ENCODE measurements around the gene FARSB. TPM values are rescaled to one million over a fixed set of nuclear protein-coding genes. Genes with fewer than 3 reads are reported as not detected.

Gene FARSB
- 10 to 100 TPM; 11.3 to 13.7 TPM for total RNA-seq

- Histone ChIP-seq H3K4me1 (peaks cover 0 to 21% of the 10 kb centered on the region in 2 donors), H3K4me3 (peak within 1 kb of the TSS; percentile 69 to 79), H3K27me3 (no peaks in the 10 kb centered on the region), H3K36me3 (no peaks in the 10 kb centered on the region), H3K27ac (peak within 1 kb of the TSS; percentile 85 to 86), H3K9me3 (no peaks in the 10 kb centered on the region)
- DNase-seq (ENCODE audit: low spot score): peak; percentile 89
- TF ChIP-seq, protein P1, sequence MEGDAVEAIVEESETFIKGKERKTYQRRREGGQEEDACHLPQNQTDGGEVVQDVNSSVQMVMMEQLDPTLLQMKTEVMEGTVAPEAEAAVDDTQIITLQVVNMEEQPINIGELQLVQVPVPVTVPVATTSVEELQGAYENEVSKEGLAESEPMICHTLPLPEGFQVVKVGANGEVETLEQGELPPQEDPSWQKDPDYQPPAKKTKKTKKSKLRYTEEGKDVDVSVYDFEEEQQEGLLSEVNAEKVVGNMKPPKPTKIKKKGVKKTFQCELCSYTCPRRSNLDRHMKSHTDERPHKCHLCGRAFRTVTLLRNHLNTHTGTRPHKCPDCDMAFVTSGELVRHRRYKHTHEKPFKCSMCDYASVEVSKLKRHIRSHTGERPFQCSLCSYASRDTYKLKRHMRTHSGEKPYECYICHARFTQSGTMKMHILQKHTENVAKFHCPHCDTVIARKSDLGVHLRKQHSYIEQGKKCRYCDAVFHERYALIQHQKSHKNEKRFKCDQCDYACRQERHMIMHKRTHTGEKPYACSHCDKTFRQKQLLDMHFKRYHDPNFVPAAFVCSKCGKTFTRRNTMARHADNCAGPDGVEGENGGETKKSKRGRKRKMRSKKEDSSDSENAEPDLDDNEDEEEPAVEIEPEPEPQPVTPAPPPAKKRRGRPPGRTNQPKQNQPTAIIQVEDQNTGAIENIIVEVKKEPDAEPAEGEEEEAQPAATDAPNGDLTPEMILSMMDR (IDR thresholded peaks at IDR 0.05): no peak
These were observed at the start of gene FARSB for GRCh38 chr2:222655787-222656525. TSS of gene FARSB (minus strand) at chr2:222656092. CDS start at chr2:222656073, 19 bp downstream.

DNA sequence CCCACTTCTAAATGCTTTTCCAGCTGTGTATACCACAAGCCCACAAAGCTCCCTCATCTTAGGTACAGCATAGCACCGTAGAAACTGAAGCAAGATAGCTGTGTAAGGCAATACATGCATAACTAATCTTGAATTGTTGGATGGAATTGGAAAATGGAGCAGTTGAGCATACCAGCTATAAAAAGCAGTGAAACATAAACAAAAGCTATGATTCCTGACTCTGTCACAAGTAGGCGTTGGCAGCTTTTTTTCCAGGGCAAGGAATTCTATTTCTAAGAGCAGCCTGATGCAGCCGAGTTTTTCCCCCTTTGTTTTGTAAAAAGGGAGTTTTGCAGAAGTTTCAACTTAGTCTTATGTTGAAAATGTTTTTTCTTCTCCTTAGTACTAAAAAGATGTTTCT lies 48.0 kb upstream of the FARSB start:
- TF ChIP-seq, protein P1 (IDR thresholded peaks at IDR 0.05): no peak
- H3K9me3 ChIP-seq: no peaks in the 10 kb centered on the region
- H3K27ac ChIP-seq: no peak overlapping the region
- H3K27me3 ChIP-seq: no peaks in the 10 kb centered on the region
- no peaks in the 10 kb centered on the region for H3K36me3 ChIP-seq
- DNase-seq (ENCODE audit: low spot score): no peak
- no peak overlapping the region for H3K4me3 ChIP-seq
- H3K4me1 ChIP-seq: peaks cover 0 to 12% of the 10 kb centered on the region in 2 donors

DNA sequence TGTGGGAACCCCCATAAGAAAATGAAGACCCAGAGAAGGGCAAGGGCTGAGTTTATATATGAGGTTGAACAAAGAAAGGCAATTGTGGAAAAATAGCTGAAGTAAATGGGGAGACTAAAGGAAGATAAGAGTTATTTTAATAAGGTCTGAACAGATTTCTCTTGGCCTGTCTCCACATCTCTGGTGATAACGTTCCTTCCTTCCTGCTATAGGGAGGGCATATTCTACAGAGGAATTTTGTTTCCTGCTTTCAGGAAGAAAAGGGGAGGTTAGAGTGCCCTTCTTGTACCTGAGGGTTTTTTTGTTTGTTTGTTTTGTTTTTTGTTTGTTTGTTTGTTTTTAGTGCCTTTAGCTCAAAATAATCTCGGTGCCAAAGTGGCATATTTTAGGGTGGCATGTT lies 47.2 kb upstream of the FARSB start:
- Histone ChIP-seq H3K36me3 (no peaks in the 10 kb centered on the region), H3K27ac (no peak overlapping the region), H3K4me1 (peaks cover 0 to 4% of the 10 kb centered on the region in 2 donors), H3K4me3 (no peak overlapping the region), H3K27me3 (no peaks in the 10 kb centered on the region), H3K9me3 (no peaks in the 10 kb centered on the region)
- TF ChIP-seq, protein P1 (IDR thresholded peaks at IDR 0.05): no peak
- DNase-seq (ENCODE audit: low spot score): no peak

GRCh38 chr2:222701721-222702131 lies 45.8 kb upstream of the FARSB start:
- no peak overlapping the region for H3K4me3 ChIP-seq
- H3K4me1 ChIP-seq: no peaks in the 10 kb centered on the region
- TF ChIP-seq, protein P1 (IDR thresholded peaks at IDR 0.05): no peak
- H3K27ac ChIP-seq: no peak overlapping the region
- no peak for DNase-seq (ENCODE audit: low spot score)
- H3K27me3 ChIP-seq: no peaks in the 10 kb centered on the region
- H3K9me3 ChIP-seq: no peaks in the 10 kb centered on the region
- H3K36me3 ChIP-seq: no peaks in the 10 kb centered on the region

DNA sequence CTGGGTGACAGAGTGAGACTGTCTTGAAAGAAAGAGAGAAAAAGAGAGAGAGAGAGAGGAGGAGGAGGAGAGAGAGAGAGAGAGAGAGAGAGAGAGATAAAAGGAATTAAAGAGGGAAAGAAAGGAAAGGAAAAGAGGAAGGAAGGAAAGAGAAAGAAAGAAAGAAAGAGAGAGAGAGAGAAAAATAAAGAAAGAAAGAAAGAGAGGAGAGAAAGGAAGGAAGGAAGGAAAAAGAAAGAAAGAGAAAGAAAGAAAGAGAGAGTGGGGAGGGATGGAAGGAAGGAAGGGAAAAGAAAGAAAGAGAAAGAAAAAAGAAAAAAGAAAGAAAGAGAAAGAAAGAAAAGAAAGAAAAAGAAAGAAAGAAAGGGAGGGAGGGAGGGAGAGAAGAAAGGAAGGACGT lies 45.3 kb upstream of the FARSB start:
- Histone ChIP-seq H3K27ac (no peak overlapping the region), H3K4me3 (no peak overlapping the region), H3K27me3 (no peaks in the 10 kb centered on the region), H3K9me3 (no peaks in the 10 kb centered on the region), H3K4me1 (no peaks in the 10 kb centered on the region), H3K36me3 (no peaks in the 10 kb centered on the region)
- TF ChIP-seq, protein P1 (IDR thresholded peaks at IDR 0.05): no peak
- DNase-seq (ENCODE audit: low spot score): no peak

DNA sequence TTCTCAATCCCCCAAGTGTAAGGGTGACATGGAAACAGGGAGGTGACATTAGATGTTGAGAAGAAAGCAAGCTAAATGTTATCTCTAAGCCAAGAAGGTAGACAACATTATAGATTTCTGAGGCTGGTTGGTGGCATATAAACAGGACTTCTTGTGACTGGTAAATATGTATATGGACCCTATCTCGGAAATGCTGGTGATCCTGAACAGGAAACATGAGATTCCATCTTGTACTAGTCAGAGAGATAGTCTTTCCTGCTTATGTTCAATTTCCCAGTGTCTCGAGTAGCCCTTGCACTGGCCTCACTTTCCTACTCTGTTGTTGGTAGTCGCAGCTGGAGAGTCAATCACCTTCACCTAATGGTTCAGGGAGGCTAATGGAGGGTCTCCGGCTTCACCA lies 42.4 kb upstream of the FARSB start:
- TF ChIP-seq, protein P1 (IDR thresholded peaks at IDR 0.05): no peak
- no peaks in the 10 kb centered on the region for H3K9me3 ChIP-seq
- no peak for DNase-seq (ENCODE audit: low spot score)
- no peak overlapping the region for H3K4me3 ChIP-seq
- no peaks in the 10 kb centered on the region for H3K4me1 ChIP-seq
- no peaks in the 10 kb centered on the region for H3K27me3 ChIP-seq
- no peaks in the 10 kb centered on the region for H3K36me3 ChIP-seq
- H3K27ac ChIP-seq: no peak overlapping the region
